SK-MEL-5 (cell line): ENCODE measurements around the gene C1QTNF6. TPM values are rescaled to one million over a fixed set of nuclear protein-coding genes. Genes with fewer than 3 reads are reported as not detected.

Experiments
- DNase-seq: peaks from one replicate; pipeline ENCODE4 v3.0.0-alpha.2; 2016; ENCODE audit warnings: low read depth, low spot score
- in situ Hi-C: cut with HindIII; loops from 2 replicates; pipeline ENCODE4 v1.10.0; 2016; ENCODE audit warnings: low sequenced_read_pairs, high pct_unique_total_duplicates, low pct_unique_long_range_greater_than_20kb
- total RNA-seq: library from RNA; depleted of rRNA; stranded (reverse); fragments of >200 nt; shearing (Covaris generic); gene quantifications from 2 replicates; pipeline ENCODE4 v1.2.3, GENCODE V29; 2014

C1QTNF6 gene
- total RNA-seq, 1 experiment from 2014 or later = 5.9 TPM

GRCh38 chr22:37147186-37147990 lies 40.7 kb downstream of the C1QTNF6 start:
- DNase-seq = no peak
- in situ Hi-C loops = no loop called here

GRCh38 chr22:37146507-37147180 lies 41.4 kb downstream of the C1QTNF6 start:
- in situ Hi-C loops = no loop called here
- no peak for DNase-seq

- in situ Hi-C loops = no loop called here
- DNase-seq = no peak
Observed at GRCh38 chr22:37146051-37146385, 42.0 kb downstream of the C1QTNF6 start.

GRCh38 chr22:37145180-37146050 lies 42.6 kb downstream of the C1QTNF6 start:
- no peak for DNase-seq
- in situ Hi-C loops = no loop called here

- in situ Hi-C loops = no loop called here
- no peak for DNase-seq
Observed at GRCh38 chr22:37144180-37144554, 43.9 kb downstream of the C1QTNF6 start.

GRCh38 chr22:37141971-37142370 lies 46.1 kb downstream of the C1QTNF6 start:
- no peak for DNase-seq

GRCh38 chr22:37141476-37141875 lies 46.6 kb downstream of the C1QTNF6 start:
- no peak for DNase-seq
- in situ Hi-C loops = no loop called here

More at GRCh38 chr22:37141971-37142370, 46.1 kb downstream of the C1QTNF6 start:
- in situ Hi-C loops = no loop called here

- in situ Hi-C loops = no loop called here
Observed at GRCh38 chr22:37140686-37141323, 47.2 kb downstream of the C1QTNF6 start.

GRCh38 chr22:37139762-37140161 lies 48.3 kb downstream of the C1QTNF6 start:
- no peak for DNase-seq
- in situ Hi-C loops = no loop called here

More at GRCh38 chr22:37140686-37141323, 47.2 kb downstream of the C1QTNF6 start:
- no peak for DNase-seq

GRCh38 chr22:37138849-37139561 lies 49.0 kb downstream of the C1QTNF6 start:
- in situ Hi-C loops = no loop called here
- DNase-seq = no peak

- in situ Hi-C loops = no loop called here
Observed at GRCh38 chr22:37137903-37138665, 50.0 kb downstream of the C1QTNF6 start.

GRCh38 chr22:37137131-37137530 lies 50.9 kb downstream of the C1QTNF6 start:
- DNase-seq = no peak
- in situ Hi-C loops = no loop called here

More at GRCh38 chr22:37137903-37138665, 50.0 kb downstream of the C1QTNF6 start:
- no peak for DNase-seq

GRCh38 chr22:37135023-37135422 lies 53.0 kb downstream of the C1QTNF6 start:
- DNase-seq = no peak
- in situ Hi-C loops = no loop called here

GRCh38 chr22:37133304-37134018 lies 54.6 kb downstream of the C1QTNF6 start:
- in situ Hi-C loops = no loop called here
- DNase-seq = no peak

GRCh38 chr22:37132773-37133172 lies 55.3 kb downstream of the C1QTNF6 start:
- no peak for DNase-seq
- in situ Hi-C loops = no loop called here
